ENCODE results near the gene RAB11FIP4.

RAB11FIP4 gene

GRCh38 chr17:31512796-31513195 is 121.3 kb downstream of the RAB11FIP4 start:
- no peak overlapping the region for H3K4me3 ChIP-seq (ENCODE audit: low read depth in 1 of 2, low read length in 2 of 2)
- DNase-seq (no peak), ATAC-seq (ENCODE audit: insufficient read depth, low read depth) (no peak)
- no peaks in the 10 kb centered on the region for H3K9me3 ChIP-seq (ENCODE audit: insufficient read depth, low read length, severe bottlenecking)
- no peaks in the 10 kb centered on the region for H3K79me2 ChIP-seq (ENCODE audit: insufficient read depth, low read length)
- no peaks in the 10 kb centered on the region for H3K4me1 ChIP-seq (ENCODE audit: insufficient read depth, low read length)
- H3K9ac ChIP-seq (ENCODE audit: low read depth, low read length) = no peak overlapping the region
- H2AFZ ChIP-seq (ENCODE audit: low read depth, low read length) = no peak overlapping the region
- H4K20me1 ChIP-seq (ENCODE audit: insufficient read depth, low read length) = no peaks in the 10 kb centered on the region
- no peaks in the 10 kb centered on the region for H3K36me3 ChIP-seq (ENCODE audit: insufficient read depth, low read length)
- TF ChIP-seq CTCF (IDR thresholded peaks at IDR 0.05; ENCODE audit: borderline replicate concordance, extremely low read depth, low read length, poor library complexity, severe bottlenecking) (no peak), EZH2 (IDR thresholded peaks at IDR 0.05; ENCODE audit: borderline replicate concordance, low read depth, low read length, severe bottlenecking) (no peak)
- H3K27me3 ChIP-seq (ENCODE audit: insufficient read depth, low read length, poor library complexity) = no peaks in the 10 kb centered on the region
- no peak overlapping the region for H3K4me2 ChIP-seq (ENCODE audit: insufficient read depth, low read length)
- no peak overlapping the region for H3K27ac ChIP-seq (ENCODE audit: low read length)

- Histone ChIP-seq H3K36me3 (ENCODE audit: insufficient read depth, low read length) (no peaks in the 10 kb centered on the region), H3K4me3 (ENCODE audit: low read depth in 1 of 2, low read length in 2 of 2) (no peak overlapping the region), H3K4me1 (ENCODE audit: insufficient read depth, low read length) (no peaks in the 10 kb centered on the region), H3K79me2 (ENCODE audit: insufficient read depth, low read length) (no peaks in the 10 kb centered on the region), H2AFZ (ENCODE audit: low read depth, low read length) (no peak overlapping the region), H3K4me2 (ENCODE audit: insufficient read depth, low read length) (no peak overlapping the region), H4K20me1 (ENCODE audit: insufficient read depth, low read length) (no peaks in the 10 kb centered on the region), H3K27me3 (ENCODE audit: insufficient read depth, low read length, poor library complexity) (no peaks in the 10 kb centered on the region), H3K27ac (ENCODE audit: low read length) (no peak overlapping the region), H3K9ac (ENCODE audit: low read depth, low read length) (no peak overlapping the region), H3K9me3 (ENCODE audit: insufficient read depth, low read length, severe bottlenecking) (no peaks in the 10 kb centered on the region)
- DNase-seq (no peak), ATAC-seq (ENCODE audit: insufficient read depth, low read depth) (no peak)
- TF ChIP-seq CTCF (IDR thresholded peaks at IDR 0.05; ENCODE audit: borderline replicate concordance, extremely low read depth, low read length, poor library complexity, severe bottlenecking) = no peak
- no peak for TF ChIP-seq EZH2 (IDR thresholded peaks at IDR 0.05; ENCODE audit: borderline replicate concordance, low read depth, low read length, severe bottlenecking)
Observed at GRCh38 chr17:31513731-31514427, 122.4 kb downstream of the RAB11FIP4 start.

- TF ChIP-seq CTCF (IDR thresholded peaks at IDR 0.05; ENCODE audit: borderline replicate concordance, extremely low read depth, low read length, poor library complexity, severe bottlenecking) = no peak
- TF ChIP-seq EZH2 (IDR thresholded peaks at IDR 0.05; ENCODE audit: borderline replicate concordance, low read depth, low read length, severe bottlenecking) = no peak
- no peaks in the 10 kb centered on the region for H3K27me3 ChIP-seq (ENCODE audit: insufficient read depth, low read length, poor library complexity)
- no peak for DNase-seq
- H2AFZ ChIP-seq (ENCODE audit: low read depth, low read length) = no peak overlapping the region
- no peak overlapping the region for H3K4me3 ChIP-seq (ENCODE audit: low read depth in 1 of 2, low read length in 2 of 2)
- no peak overlapping the region for H3K4me2 ChIP-seq (ENCODE audit: insufficient read depth, low read length)
- no peaks in the 10 kb centered on the region for H3K4me1 ChIP-seq (ENCODE audit: insufficient read depth, low read length)
- no peaks in the 10 kb centered on the region for H3K79me2 ChIP-seq (ENCODE audit: insufficient read depth, low read length)
- H3K9me3 ChIP-seq (ENCODE audit: insufficient read depth, low read length, severe bottlenecking) = no peaks in the 10 kb centered on the region
- H3K9ac ChIP-seq (ENCODE audit: low read depth, low read length) = no peak overlapping the region
- ATAC-seq (ENCODE audit: insufficient read depth, low read depth) = no peak
- H3K27ac ChIP-seq (ENCODE audit: low read length) = no peak overlapping the region
- no peaks in the 10 kb centered on the region for H3K36me3 ChIP-seq (ENCODE audit: insufficient read depth, low read length)
- no peaks in the 10 kb centered on the region for H4K20me1 ChIP-seq (ENCODE audit: insufficient read depth, low read length)
Observed at GRCh38 chr17:31515267-31515666, 123.8 kb downstream of the RAB11FIP4 start.
